ENCODE measurements around the gene NAPEPLD. TPM values are rescaled to one million over a fixed set of nuclear protein-coding genes. Genes with fewer than 3 reads are reported as not detected.
"Not testable (repeated sequence)": the region's sequence is repeated elsewhere in the genome, so short reads cannot be mapped to it uniquely, and the experiment has no call there.

The NAPEPLD gene
- total and polyA plus RNA-seq, 2 donors (not counting 3 experiments of a cell fraction or from before 2014, with no cell fraction given): 2.6 to 6.7 TPM

DNA sequence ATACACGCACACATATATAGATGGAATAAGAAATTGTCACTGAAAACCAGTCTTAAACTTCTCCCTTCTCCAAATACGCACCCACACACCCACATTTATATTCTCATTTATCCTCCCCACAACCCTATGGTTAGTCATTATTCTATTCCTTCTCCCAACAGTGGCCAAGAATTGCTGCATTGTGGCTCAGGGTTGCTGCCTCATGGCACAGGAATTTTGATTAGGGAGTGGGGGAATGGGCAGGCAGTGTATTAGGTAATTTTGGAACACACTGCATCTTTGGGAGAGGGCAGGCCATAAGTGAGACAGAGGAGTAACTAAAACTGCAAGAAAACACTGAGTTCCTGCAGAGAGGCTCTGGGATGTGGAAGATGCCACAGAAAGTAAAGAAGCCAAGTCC lies 35.7 kb downstream of the NAPEPLD start:
- Histone ChIP-seq H3K27me3 (ENCODE audit: control insufficient read depth in 2 of 2, insufficient read depth in 2 of 2, low read length in 2 of 2) (no peaks in the 10 kb centered on the region), H3K4me2 (ENCODE audit: insufficient read depth, low read length) (no peak overlapping the region), H3K36me3 (ENCODE audit: control insufficient read depth in 2 of 2, extremely low read depth in 1 of 2, insufficient read depth in 2 of 2, low read length in 2 of 2) (no peaks in the 10 kb centered on the region), H3K9ac (replicated peaks; ENCODE audit: extremely low read depth, insufficient read depth, low read length) (no peak overlapping the region), H3K4me3 (replicated peaks in 1 of 3; ENCODE audit: insufficient read depth in 1 of 3, low read depth in 1 of 3, low read length in 3 of 3) (no peak overlapping the region), H3K9me3 (replicated peaks; ENCODE audit: control insufficient read depth, insufficient read depth, low read length) (no peaks in the 10 kb centered on the region), H3K4me1 (ENCODE audit: control insufficient read depth, extremely low read depth, insufficient read depth, low read length) (no peaks in the 10 kb centered on the region), H2AFZ (ENCODE audit: low read depth, low read length) (no peak overlapping the region), H3K9me1 (replicated peaks; ENCODE audit: control insufficient read depth, extremely low read depth, insufficient read depth, low read length) (no peaks in the 10 kb centered on the region), H3K27ac (ENCODE audit: insufficient read depth, low read depth, low read length) (no peak overlapping the region), H3K79me2 (ENCODE audit: control insufficient read depth, insufficient read depth, low read length) (no peaks in the 10 kb centered on the region), H4K20me1 (replicated peaks; ENCODE audit: control insufficient read depth, extremely low read depth, insufficient read depth, low read length) (no peaks in the 10 kb centered on the region)
- no TSS peak for BruUV-seq (replicated peaks)
- CTCF ChIA-PET: no interaction called here
- POLR2A ChIA-PET: no interaction called here
- FAIRE-seq (no peak), DNase-seq (ENCODE audit: low read depth, low spot score) (no peak)
- dilution Hi-C loops (cut with MboI; ENCODE audit: extremely low pct_ligation_motif_present, low sequenced_read_pairs): no loop called here
- intact Hi-C loops (cut with micrococcal nuclease): no loop called here
- TF ChIP-seq, protein P1, sequence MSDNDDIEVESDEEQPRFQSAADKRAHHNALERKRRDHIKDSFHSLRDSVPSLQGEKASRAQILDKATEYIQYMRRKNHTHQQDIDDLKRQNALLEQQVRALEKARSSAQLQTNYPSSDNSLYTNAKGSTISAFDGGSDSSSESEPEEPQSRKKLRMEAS (IDR thresholded peaks at IDR 0.05; ENCODE audit: insufficient read depth, insufficient read length): no peak
- TF ChIP-seq POLR2A (IDR thresholded peaks at IDR 0.05; ENCODE audit: low read depth, low read length) (no peak), GATA2 (IDR thresholded peaks at IDR 0.05; ENCODE audit: insufficient read depth, insufficient read length, low read depth, low read length) (no peak), MYC (IDR thresholded peaks at IDR 0.05; ENCODE audit: low read depth, low read length) (no peak), POLR2AphosphoS5 (IDR thresholded peaks at IDR 0.05; ENCODE audit: insufficient read depth, low read depth, low read length) (no peak), EZH2 (IDR thresholded peaks at IDR 0.05; ENCODE audit: borderline replicate concordance, low read depth, low read length, severe bottlenecking) (no peak), FOS (IDR thresholded peaks at IDR 0.05; ENCODE audit: borderline replicate concordance, insufficient read depth, low read length) (no peak), JUN (IDR thresholded peaks at IDR 0.05; ENCODE audit: borderline replicate concordance, insufficient read depth, insufficient read length, low read depth) (no peak)
- TF ChIP-seq, protein P2, sequence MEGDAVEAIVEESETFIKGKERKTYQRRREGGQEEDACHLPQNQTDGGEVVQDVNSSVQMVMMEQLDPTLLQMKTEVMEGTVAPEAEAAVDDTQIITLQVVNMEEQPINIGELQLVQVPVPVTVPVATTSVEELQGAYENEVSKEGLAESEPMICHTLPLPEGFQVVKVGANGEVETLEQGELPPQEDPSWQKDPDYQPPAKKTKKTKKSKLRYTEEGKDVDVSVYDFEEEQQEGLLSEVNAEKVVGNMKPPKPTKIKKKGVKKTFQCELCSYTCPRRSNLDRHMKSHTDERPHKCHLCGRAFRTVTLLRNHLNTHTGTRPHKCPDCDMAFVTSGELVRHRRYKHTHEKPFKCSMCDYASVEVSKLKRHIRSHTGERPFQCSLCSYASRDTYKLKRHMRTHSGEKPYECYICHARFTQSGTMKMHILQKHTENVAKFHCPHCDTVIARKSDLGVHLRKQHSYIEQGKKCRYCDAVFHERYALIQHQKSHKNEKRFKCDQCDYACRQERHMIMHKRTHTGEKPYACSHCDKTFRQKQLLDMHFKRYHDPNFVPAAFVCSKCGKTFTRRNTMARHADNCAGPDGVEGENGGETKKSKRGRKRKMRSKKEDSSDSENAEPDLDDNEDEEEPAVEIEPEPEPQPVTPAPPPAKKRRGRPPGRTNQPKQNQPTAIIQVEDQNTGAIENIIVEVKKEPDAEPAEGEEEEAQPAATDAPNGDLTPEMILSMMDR (IDR thresholded peaks at IDR 0.05; ENCODE audit: extremely low read depth in 1 of 2, insufficient read depth in 1 of 2, low read depth in 1 of 2, low read length in 2 of 2): no peak

DNA sequence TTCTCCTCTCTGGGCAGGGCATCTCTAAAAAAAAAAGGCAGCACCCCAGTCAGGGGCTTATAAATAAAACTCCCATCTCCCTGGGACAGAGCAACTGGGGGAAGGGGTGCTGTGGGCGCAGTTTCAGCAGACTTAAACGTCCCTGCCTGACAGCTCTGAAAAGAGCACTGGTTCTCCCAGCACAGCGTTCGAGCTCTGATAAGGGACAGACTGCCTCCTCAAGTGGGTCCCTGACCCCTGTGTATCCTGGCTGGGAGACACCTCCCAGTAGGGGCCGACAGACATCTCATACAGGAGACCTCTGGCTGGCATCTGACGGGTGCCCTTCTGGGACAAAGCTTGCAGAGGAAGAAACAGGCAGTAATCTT lies 42.2 kb downstream of the NAPEPLD start:
- H3K79me2 ChIP-seq (ENCODE audit: control insufficient read depth, insufficient read depth, low read length); H3K4me1 ChIP-seq (ENCODE audit: control insufficient read depth, extremely low read depth, insufficient read depth, low read length); H3K4me2 ChIP-seq (ENCODE audit: insufficient read depth, low read length); intact Hi-C loops (cut with micrococcal nuclease); FAIRE-seq; H3K9ac ChIP-seq (replicated peaks; ENCODE audit: extremely low read depth, insufficient read depth, low read length); H2AFZ ChIP-seq (ENCODE audit: low read depth, low read length); H3K27me3 ChIP-seq (ENCODE audit: control insufficient read depth in 2 of 2, insufficient read depth in 2 of 2, low read length in 2 of 2); DNase-seq (ENCODE audit: low read depth, low spot score); H3K9me3 ChIP-seq (replicated peaks; ENCODE audit: control insufficient read depth, insufficient read depth, low read length); H3K9me1 ChIP-seq (replicated peaks; ENCODE audit: control insufficient read depth, extremely low read depth, insufficient read depth, low read length); BruUV-seq (replicated peaks); H3K4me3 ChIP-seq (replicated peaks in 1 of 3; ENCODE audit: insufficient read depth in 1 of 3, low read depth in 1 of 3, low read length in 3 of 3); dilution Hi-C loops (cut with MboI; ENCODE audit: extremely low pct_ligation_motif_present, low sequenced_read_pairs); H3K36me3 ChIP-seq (ENCODE audit: control insufficient read depth in 2 of 2, extremely low read depth in 1 of 2, insufficient read depth in 2 of 2, low read length in 2 of 2); H3K27ac ChIP-seq (ENCODE audit: insufficient read depth, low read depth, low read length); POLR2A ChIA-PET; H4K20me1 ChIP-seq (replicated peaks; ENCODE audit: control insufficient read depth, extremely low read depth, insufficient read depth, low read length): not testable (repeated sequence)
- CTCF ChIA-PET: interaction anchor here (1.5 kb wide), 1 partner anchor 32 kb away, joined by 3 read pairs; the partner anchor contains the start of genes ARMC10 and FBXL13

Measured in endothelial cell of umbilical vein (primary cell).